ENCODE data around the gene THEM4.
"Not testable (repeated sequence)": the region's sequence is repeated elsewhere in the genome, so short reads cannot be mapped to it uniquely, and the experiment has no call there.

The THEM4 gene

GRCh38 chr1:151908228-151908691 is 1.1 kb downstream of the THEM4 start:
- peak overlapping the region; percentile 83 for H3K4me3 ChIP-seq (ENCODE audit: low read depth, low read length)
- TF ChIP-seq, protein P1, sequence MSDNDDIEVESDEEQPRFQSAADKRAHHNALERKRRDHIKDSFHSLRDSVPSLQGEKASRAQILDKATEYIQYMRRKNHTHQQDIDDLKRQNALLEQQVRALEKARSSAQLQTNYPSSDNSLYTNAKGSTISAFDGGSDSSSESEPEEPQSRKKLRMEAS (IDR thresholded peaks at IDR 0.05; ENCODE audit: low read depth, low read length): no peak
- no peak for TF ChIP-seq MYC (IDR thresholded peaks at IDR 0.05; ENCODE audit: low read depth, low read length)
- peak; percentile 14 for TF ChIP-seq CTCF (IDR thresholded peaks at IDR 0.05; ENCODE audit: low read depth, low read length)
- no peak for TF ChIP-seq POLR2A (IDR thresholded peaks at IDR 0.05; ENCODE audit: extremely low read depth, insufficient read length)
- peak; percentile 51 for DNase-seq (ENCODE audit: low read depth)

- peak; percentile 38 for DNase-seq (ENCODE audit: low read depth)
- no peak for TF ChIP-seq CTCF (IDR thresholded peaks at IDR 0.05; ENCODE audit: low read depth, low read length)
- no peak for TF ChIP-seq MYC (IDR thresholded peaks at IDR 0.05; ENCODE audit: low read depth, low read length)
- no peak for TF ChIP-seq POLR2A (IDR thresholded peaks at IDR 0.05; ENCODE audit: extremely low read depth, insufficient read length)
- TF ChIP-seq, protein P1 (IDR thresholded peaks at IDR 0.05; ENCODE audit: low read depth, low read length): no peak
- no peak overlapping the region for H3K4me3 ChIP-seq (ENCODE audit: low read depth, low read length)
Observed at GRCh38 chr1:151907363-151908139, 1.8 kb downstream of the THEM4 start.

DNA sequence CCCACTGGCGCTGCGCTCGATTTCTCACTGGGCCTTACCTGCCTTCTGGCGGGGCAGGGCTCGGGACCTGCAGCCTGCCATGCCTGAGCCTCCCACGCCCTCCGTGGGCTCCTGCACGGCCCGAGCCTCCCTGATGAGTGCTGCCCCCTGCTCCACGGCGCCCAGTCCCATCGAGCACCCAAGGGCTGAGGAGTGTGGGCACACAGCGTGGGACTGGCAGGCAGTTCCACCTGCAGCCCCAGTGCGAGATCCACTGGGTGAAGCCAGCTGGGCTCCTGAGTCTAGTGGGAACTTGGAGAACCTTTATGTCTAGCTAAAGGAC is 3.0 kb downstream of the THEM4 start:
- not testable (repeated sequence) for DNase-seq (ENCODE audit: low read depth); H3K4me3 ChIP-seq (ENCODE audit: low read depth, low read length)

GRCh38 chr1:151905443-151906323 is 3.6 kb downstream of the THEM4 start:
- not testable (repeated sequence) for H3K4me3 ChIP-seq (ENCODE audit: low read depth, low read length); DNase-seq (ENCODE audit: low read depth)

DNA sequence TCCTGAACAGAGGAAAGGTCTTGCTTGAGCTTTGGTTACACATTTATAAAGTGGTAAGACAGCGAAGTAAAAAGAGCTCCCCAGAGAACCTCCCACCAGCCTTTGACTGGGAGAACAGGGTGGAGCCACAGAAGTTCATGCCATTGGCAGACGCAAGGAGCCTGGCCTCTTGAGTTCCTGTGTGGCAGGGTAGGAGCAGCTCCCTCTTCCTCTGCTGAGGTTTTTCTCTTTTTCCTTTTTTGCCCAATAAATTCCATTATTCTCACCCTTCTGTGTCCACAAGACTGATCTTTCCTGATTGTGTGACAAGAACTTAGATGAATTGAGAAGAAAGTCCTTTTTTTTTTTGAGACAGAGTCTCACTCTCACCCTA is 4.3 kb downstream of the THEM4 start:
- TF ChIP-seq POLR2A (IDR thresholded peaks at IDR 0.05; ENCODE audit: extremely low read depth, insufficient read length) (no peak), CTCF (IDR thresholded peaks at IDR 0.05; ENCODE audit: low read depth, low read length) (no peak), MYC (IDR thresholded peaks at IDR 0.05; ENCODE audit: low read depth, low read length) (no peak)
- TF ChIP-seq, protein P1 (IDR thresholded peaks at IDR 0.05; ENCODE audit: low read depth, low read length): no peak
- peak; percentile 38 for DNase-seq (ENCODE audit: low read depth)

DNA sequence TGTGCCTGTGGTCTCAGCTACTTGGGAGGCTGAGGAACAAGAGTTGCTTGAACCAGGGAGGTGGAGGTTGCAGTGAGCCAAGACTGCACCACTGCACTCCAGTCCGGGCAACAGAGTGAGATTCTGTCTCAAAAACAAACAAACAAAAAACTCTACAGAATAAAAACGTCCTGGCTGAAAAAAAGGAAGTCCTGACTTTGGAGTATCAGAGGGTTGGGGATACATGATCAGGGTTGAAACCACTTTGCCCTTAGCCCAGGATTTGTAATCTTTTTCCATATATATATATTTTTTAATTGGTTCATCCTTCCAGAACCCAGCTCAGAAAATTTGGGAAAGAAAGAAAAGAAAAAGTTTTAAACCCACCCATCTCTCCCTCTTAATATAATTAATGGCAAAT is 6.5 kb downstream of the THEM4 start:
- TF ChIP-seq CTCF (IDR thresholded peaks at IDR 0.05; ENCODE audit: low read depth, low read length): no peak
- TF ChIP-seq, protein P1 (IDR thresholded peaks at IDR 0.05; ENCODE audit: low read depth, low read length): no peak
- no peak for TF ChIP-seq POLR2A (IDR thresholded peaks at IDR 0.05; ENCODE audit: extremely low read depth, insufficient read length)
- no peak for TF ChIP-seq MYC (IDR thresholded peaks at IDR 0.05; ENCODE audit: low read depth, low read length)
- DNase-seq (ENCODE audit: low read depth): no peak
- no peak overlapping the region for H3K4me3 ChIP-seq (ENCODE audit: low read depth, low read length)

More for the DNA sequence above, 4.3 kb downstream of the THEM4 start:
- no peak overlapping the region for H3K4me3 ChIP-seq (ENCODE audit: low read depth, low read length)

GRCh38 chr1:151900804-151901203 is 8.5 kb downstream of the THEM4 start:
- DNase-seq (ENCODE audit: low read depth); H3K4me3 ChIP-seq (ENCODE audit: low read depth, low read length): not testable (repeated sequence)
